Adrenal gland (tissue), 5 donors: ENCODE measurements around the gene OIP5.

Experiments used
- CTCF ChIP-seq, 6 experiments: fragments of 450-650 bp in 4 of 6; fragments of 200-600 bp in 2 of 6; sonication (generic) in 1 of 6; IDR thresholded peaks; 1 replicate in 5 of 6; 2 replicates in 1 of 6; pipeline versions ENCODE4 v1.5.1 to v1.8.0; 2016 to 2021; ENCODE audit warnings: antibody characterized with exemption in 6 of 6, mild to moderate bottlenecking in 2 of 6, moderate library complexity in 1 of 6
- POLR2A ChIP-seq, 2 donors: fragments of 450-650 bp; IDR thresholded peaks; one replicate each; pipeline ENCODE4 v1.6.1; 2017; ENCODE audit warnings: antibody characterized with exemption in 2 of 2, mild to moderate bottlenecking in 2 of 2, moderate library complexity in 1 of 2
- donor health status: DM: no; HTN: no; CAD: no.

- no peak for TF ChIP-seq CTCF (IDR thresholded peaks at IDR 0.05)
- no peak for TF ChIP-seq POLR2A (IDR thresholded peaks at IDR 0.05)
Observed at GRCh38 chr15:41288464-41288863, 43.9 kb downstream of the OIP5 start.
